ENCODE data around the gene AMZ2. TPM values are rescaled to one million over a fixed set of nuclear protein-coding genes. Genes with fewer than 3 reads are reported as not detected.
"Not testable (repeated sequence)": the region's sequence is repeated elsewhere in the genome, so short reads cannot be mapped to it uniquely, and the experiment has no call there.

AMZ2 gene, protein sequence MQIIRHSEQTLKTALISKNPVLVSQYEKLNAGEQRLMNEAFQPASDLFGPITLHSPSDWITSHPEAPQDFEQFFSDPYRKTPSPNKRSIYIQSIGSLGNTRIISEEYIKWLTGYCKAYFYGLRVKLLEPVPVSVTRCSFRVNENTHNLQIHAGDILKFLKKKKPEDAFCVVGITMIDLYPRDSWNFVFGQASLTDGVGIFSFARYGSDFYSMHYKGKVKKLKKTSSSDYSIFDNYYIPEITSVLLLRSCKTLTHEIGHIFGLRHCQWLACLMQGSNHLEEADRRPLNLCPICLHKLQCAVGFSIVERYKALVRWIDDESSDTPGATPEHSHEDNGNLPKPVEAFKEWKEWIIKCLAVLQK
- total RNA-seq = 100 to 1,000 TPM; 119 to 150 TPM

DNA sequence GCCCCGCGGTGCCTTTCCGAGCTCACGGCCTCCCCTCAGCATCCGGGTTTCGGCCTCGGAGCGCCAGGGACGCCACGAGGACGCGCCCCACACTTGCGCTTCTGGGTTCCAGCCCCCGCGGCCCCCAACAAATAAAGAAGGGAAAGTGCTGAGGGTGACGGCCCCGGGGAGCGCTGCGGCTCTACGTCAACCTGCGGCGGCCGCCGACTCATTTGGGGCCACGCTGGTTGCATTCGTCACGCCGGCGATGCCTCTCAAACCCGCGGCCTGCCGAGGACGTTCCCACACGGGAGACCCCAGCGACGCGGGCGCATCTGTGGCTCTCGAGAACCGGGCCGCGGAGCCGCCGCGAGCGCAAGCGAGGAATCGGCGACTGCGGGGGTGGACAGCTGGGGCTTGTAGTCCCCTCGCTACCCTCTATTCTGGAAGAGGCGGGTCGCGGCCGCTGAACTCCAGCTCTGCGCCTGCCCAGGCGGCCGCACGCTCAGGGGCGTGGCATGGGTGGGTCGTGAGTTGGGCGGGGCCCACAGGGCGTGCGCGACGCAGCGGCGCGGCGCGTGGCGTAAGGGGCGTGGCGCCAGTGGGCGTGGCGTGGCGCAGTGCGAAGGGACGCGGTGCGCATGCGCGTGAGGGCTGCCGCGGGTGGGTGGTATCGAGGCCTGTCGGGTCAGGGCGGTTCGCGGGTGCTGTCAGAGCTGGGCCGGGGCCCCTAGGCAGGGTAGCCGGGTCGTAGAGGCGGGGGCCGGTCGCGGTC, at the start of gene AMZ2:
Gene AMZ2 (plus strand): TSS at position 599 of the 754 bp plus-strand sequence. CDS start 2,145 bp downstream, outside the sequence.
- DNase-seq = peak; percentile 98
- Mint-ChIP-seq H3K36me3 (ENCODE audit: low read depth) (peaks cover 34% of the 10 kb centered on the region), H3K4me3 (peak within 1 kb of the TSS; percentile 88), H3K4me1 (peaks cover 37% of the 10 kb centered on the region), H3K27ac (peak within 1 kb of the TSS; percentile 99), H3K27me3 (no peaks in the 10 kb centered on the region), H3K9me3 (ENCODE audit: low read depth) (no peaks in the 10 kb centered on the region)
- POLR2A ChIA-PET = interaction anchor here (0.6 to 2.5 kb wide), 14 partner anchors 10 to 221 kb away, joined by 3 to 9 read pairs (median 4); partner anchors contain the start of genes ARSG, KPNA2, SLC16A6 and WIPI1
- peak; percentile 84 for ATAC-seq
- intact Hi-C loops (cut with DNase I, micrococcal nuclease) = loop anchor here (1.0 to 5.0 kb wide), 13 partner anchors 8 to 422 kb away; partner anchors contain the start of genes KPNA2 (in 2 of the 2), ARSG (in 1 of the 2), BPTF (in 1 of the 2) and PRKAR1A (in 1 of the 2)
- CTCF ChIA-PET = interaction anchor here (0.6 to 2.9 kb wide), 15 partner anchors 9 to 764 kb away, joined by 3 to 12 read pairs (median 4); no protein-coding TSS in a partner anchor

DNA sequence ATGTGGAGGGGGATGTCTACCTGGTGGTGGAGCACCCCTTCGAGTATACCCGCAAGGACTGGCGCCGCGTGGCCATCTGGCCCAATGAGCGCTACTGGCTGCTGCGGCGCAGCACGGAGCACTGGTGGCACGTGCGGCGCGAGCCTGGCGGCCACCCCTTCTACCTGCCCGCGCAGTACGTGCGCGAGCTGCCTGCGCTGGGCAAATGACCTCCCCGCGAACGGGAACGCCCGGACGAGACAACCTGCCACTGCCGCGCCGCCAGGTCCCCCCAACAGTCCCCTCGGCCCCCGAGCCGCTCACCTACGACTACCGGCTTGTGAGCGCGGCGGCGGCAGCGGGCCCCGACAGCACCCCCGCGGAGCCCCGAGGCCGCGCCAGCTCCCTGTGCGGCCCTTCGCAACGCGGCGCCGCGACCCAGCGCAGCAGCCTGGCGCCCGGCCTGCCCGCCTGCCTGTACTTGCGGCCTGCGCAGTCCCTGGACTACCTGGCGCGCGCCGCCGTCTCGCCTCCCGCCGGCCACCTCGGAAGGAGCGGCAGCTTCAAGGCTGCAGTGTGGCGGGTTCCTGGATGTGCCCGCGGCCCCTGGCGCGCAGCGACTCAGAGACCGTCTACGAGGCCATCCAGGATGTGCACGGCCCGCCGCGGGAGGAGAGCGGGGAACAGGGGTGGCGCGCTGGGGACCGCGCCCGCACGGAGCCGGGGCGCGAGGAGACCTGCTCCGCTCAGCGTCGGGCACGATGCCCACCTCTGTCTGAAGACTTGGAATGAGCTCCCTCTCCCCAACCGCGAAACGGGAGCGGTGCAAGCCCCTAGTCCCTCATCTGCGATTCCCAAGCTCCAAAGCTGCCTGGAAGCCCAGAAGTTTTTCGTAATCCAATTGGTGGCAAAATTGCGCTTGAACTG, 48.7 kb upstream of the AMZ2 start:
- Mint-ChIP-seq H3K36me3 (ENCODE audit: low read depth) (no peaks in the 10 kb centered on the region), H3K27me3 (peaks cover 33% of the 10 kb centered on the region), H3K27ac (no peak overlapping the region), H3K9me3 (ENCODE audit: low read depth) (no peaks in the 10 kb centered on the region), H3K4me1 (peaks cover 25% of the 10 kb centered on the region), H3K4me3 (peak overlapping the region; percentile 73)
- intact Hi-C loops (cut with DNase I, micrococcal nuclease) = loop anchor here (2.0 kb wide), 2 partner anchors 14 to 16 kb away; no protein-coding TSS in a partner anchor
- ATAC-seq (peak; percentile 33), DNase-seq (peak; percentile 64)
- ChIA-PET CTCF (interaction anchor here (0.7 to 3.4 kb wide), 10 partner anchors 9 to 263 kb away, joined by 3 to 67 read pairs (median 10); no protein-coding TSS in a partner anchor), POLR2A (interaction anchor here (1.4 to 1.5 kb wide), 2 partner anchors 18 kb away, joined by 3 to 7 read pairs; no protein-coding TSS in a partner anchor)

DNA sequence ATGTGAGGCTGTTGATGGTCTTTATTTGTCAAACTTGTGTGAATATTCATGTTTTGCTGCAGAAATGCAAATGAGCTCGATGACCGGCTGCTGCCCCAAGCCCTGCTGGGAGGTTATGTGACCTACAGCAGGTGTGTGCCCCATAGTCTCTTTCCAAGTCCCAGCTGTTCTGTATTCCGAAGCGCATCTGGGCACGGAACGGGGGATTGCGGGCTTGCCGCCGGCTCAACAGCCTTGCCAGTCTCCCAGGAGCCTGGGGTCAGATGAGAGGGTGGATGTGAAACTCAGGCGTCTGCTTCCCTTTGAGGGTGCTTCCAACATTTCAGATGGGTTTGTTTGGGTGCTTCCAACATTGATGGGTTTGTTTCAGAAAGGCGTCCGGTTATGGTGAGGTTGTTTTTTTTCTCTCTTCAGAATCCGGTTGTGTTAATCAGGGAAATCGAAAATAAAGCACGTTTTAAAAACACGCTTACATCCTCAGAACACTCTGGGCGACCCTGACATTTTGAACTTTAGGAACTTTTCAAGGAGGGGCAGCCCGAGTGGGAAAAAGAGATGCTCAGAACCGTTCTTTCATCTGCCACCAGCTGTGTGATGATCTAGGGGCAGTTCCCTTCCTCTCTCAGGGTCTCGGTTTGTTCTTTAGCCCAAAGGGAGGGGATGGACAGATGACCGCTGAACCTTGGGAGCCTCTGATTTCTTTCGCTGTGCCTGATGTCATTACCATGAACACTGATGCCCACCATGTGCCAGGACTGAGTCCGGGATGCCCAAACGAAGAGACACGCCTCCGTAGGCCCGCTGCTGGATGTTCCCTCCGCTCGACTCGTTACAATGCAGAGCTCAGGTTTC, 47.8 kb upstream of the AMZ2 start:
- peaks cover 33% of the 10 kb centered on the region for H3K27me3 Mint-ChIP-seq
- H3K27ac Mint-ChIP-seq = peak overlapping the region; percentile 44
- DNase-seq = peak; percentile 19
- no peak for ATAC-seq
- H3K36me3 Mint-ChIP-seq (ENCODE audit: low read depth) = no peaks in the 10 kb centered on the region
- H3K4me3 Mint-ChIP-seq = peak overlapping the region; percentile 73
- intact Hi-C loops (cut with DNase I, micrococcal nuclease) = loop anchor here (1.0 to 10.0 kb wide), 7 partner anchors 15 to 375 kb away; partner anchors contain the start of gene BPTF (in 1 of the 2)
- H3K4me1 Mint-ChIP-seq = peaks cover 27% of the 10 kb centered on the region
- CTCF ChIA-PET = interaction anchor here (0.7 to 3.4 kb wide), 17 partner anchors 10 to 264 kb away, joined by 3 to 67 read pairs (median 4); partner anchors contain the start of gene AMZ2
- POLR2A ChIA-PET = interaction anchor here (0.6 to 1.7 kb wide), 4 partner anchors 19 to 156 kb away, joined by 3 to 7 read pairs (median 4); partner anchors contain the start of gene AMZ2
- H3K9me3 Mint-ChIP-seq (ENCODE audit: low read depth) = no peaks in the 10 kb centered on the region

DNA sequence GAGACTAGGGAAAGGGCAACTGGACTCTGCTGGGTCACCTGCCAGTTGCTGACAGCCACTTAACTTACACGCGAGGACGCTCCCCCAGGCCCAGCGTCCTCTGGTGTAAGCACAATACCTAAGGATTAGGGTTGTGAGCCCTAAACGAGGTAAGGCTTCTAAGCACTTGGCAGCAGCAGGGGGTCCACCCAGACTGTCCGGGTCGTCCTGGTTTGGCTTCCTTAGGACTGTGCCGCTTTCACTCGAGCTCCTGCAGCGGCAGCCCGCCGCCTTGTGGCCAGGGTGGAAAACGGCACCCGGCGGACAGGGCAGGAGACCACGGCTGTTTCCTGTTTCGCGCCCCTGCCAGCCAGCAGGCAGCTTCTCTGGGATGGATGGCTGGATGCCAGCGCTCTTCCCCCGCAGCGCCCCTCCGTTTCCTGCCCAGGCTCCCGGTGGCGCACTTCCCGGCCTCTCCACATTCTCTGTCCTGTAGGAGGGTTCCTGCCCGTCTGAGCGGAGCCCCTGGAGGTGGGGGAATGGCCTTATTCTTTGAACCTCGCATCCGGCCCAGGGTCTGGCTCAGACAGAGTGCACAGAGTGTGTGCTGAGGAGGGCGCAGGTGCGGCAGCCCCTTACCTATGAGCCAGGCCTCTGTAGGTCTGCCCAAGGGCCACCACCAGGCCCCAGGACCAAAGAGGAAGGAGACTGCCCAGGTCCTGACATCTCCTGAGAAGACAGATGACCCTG, 47.0 kb upstream of the AMZ2 start:
- peak; percentile 88 for DNase-seq
- ChIA-PET CTCF (interaction anchor here (0.6 to 3.4 kb wide), 18 partner anchors 9 to 265 kb away, joined by 3 to 67 read pairs (median 6); partner anchors contain the start of gene AMZ2), POLR2A (interaction anchor here (0.6 to 1.7 kb wide), 4 partner anchors 20 to 157 kb away, joined by 3 to 7 read pairs (median 4); partner anchors contain the start of gene AMZ2)
- Mint-ChIP-seq H3K36me3 (ENCODE audit: low read depth) (no peaks in the 10 kb centered on the region), H3K27ac (no peak overlapping the region), H3K27me3 (peaks cover 26% of the 10 kb centered on the region), H3K4me3 (peak overlapping the region; percentile 73), H3K9me3 (ENCODE audit: low read depth) (no peaks in the 10 kb centered on the region), H3K4me1 (peaks cover 27% of the 10 kb centered on the region)
- intact Hi-C loops (cut with DNase I, micrococcal nuclease) = loop anchor here (1.0 to 10.0 kb wide), 5 partner anchors 29 to 376 kb away; partner anchors contain the start of gene BPTF (in 1 of the 2)
- ATAC-seq = peak; percentile 47

DNA sequence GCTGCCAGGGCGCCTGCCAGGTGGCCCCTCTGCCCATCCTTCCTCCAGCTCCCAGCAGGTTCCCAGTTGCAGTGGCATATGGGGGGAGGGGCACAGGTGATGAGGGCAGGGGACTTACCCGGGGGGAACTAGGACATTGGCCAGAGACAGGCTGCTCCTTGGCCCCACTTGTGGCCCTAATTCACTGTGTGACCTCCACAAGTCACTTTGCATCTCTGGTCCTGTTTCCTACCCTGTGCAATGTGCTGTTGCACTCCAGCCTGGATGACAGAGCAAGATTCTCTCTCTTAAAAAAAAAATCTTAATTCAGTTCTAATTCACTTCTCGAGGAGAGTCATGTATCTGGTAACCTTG, 46.4 kb upstream of the AMZ2 start:
- not testable (repeated sequence) for H3K36me3 Mint-ChIP-seq (ENCODE audit: low read depth); ATAC-seq; H3K9me3 Mint-ChIP-seq (ENCODE audit: low read depth); H3K4me3 Mint-ChIP-seq; DNase-seq; H3K27ac Mint-ChIP-seq
- Mint-ChIP-seq H3K27me3 (peaks cover 26% of the 10 kb centered on the region), H3K4me1 (peaks cover 30% of the 10 kb centered on the region)
- ChIA-PET POLR2A (interaction anchor here (1.7 kb wide), 1 partner anchor 47 kb away, joined by 4 read pairs; the partner anchor contains the start of gene AMZ2), CTCF (interaction anchor here (0.6 to 3.4 kb wide), 14 partner anchors 9 to 264 kb away, joined by 3 to 67 read pairs (median 7); no protein-coding TSS in a partner anchor)
- intact Hi-C loops (cut with DNase I, micrococcal nuclease) = loop anchor here (2.0 to 10.0 kb wide), 3 partner anchors 99 to 377 kb away; partner anchors contain the start of gene BPTF (in 1 of the 2)

DNA sequence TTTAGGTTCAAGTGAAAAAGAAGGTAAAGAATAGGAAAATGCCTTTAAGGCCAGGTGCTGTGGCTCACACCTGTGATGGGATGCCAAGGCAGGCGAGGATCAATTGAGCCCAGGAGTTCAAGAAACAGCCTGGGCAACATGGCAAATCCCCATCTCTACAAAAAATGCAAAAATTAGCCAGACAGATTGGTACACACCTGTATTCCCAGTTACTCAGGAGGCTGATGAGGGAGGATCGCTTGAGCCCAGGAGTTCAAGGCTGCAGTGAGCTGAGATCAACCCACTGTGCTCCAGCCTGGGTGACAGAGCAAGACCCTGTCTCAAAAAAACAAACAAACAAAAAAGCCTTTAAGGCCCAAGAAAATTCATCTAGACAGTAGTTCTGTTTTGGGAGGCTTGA, 45.5 kb upstream of the AMZ2 start:
- DNase-seq; H3K4me3 Mint-ChIP-seq; H3K36me3 Mint-ChIP-seq (ENCODE audit: low read depth); ATAC-seq; H3K27ac Mint-ChIP-seq; POLR2A ChIA-PET; H3K9me3 Mint-ChIP-seq (ENCODE audit: low read depth): not testable (repeated sequence)
- Mint-ChIP-seq H3K4me1 (peaks cover 38% of the 10 kb centered on the region), H3K27me3 (peaks cover 26% of the 10 kb centered on the region)
- intact Hi-C loops (cut with DNase I, micrococcal nuclease) = loop anchor here in 1 of 2 experiments (5.0 to 10.0 kb wide), 2 partner anchors 100 to 378 kb away; partner anchors contain the start of gene BPTF
- CTCF ChIA-PET = interaction anchor here (0.6 to 3.4 kb wide), 11 partner anchors 10 to 262 kb away, joined by 3 to 67 read pairs (median 6); no protein-coding TSS in a partner anchor

DNA sequence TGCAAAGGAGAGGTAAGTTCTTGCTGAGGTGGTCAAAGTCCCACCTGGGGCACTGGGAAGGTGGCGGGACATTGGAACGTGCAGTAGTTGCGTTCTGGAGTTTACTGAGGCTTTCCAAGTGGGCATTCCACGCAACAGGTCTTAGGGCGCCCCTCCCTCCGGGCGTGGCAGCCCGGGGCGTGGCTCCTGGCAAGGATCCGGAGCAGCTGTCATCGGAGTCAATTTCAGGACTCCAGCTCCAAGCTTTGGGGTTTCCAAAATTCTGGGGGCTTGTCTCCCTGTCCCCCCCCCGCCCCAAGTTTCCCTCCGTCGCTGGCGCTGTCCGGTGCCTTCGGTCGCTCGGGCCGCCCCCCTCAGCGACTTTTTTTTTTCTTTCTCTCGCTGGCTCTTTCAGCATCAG, 43.1 kb upstream of the AMZ2 start:
- H3K27ac Mint-ChIP-seq = no peak overlapping the region
- no peaks in the 10 kb centered on the region for H3K9me3 Mint-ChIP-seq (ENCODE audit: low read depth)
- DNase-seq (peak; percentile 46), ATAC-seq (no peak)
- peaks cover 9% of the 10 kb centered on the region for H3K36me3 Mint-ChIP-seq (ENCODE audit: low read depth)
- peaks cover 13% of the 10 kb centered on the region for H3K27me3 Mint-ChIP-seq
- H3K4me3 Mint-ChIP-seq = peak overlapping the region; percentile 93
- CTCF ChIA-PET = interaction anchor here (0.6 to 2.7 kb wide), 12 partner anchors 12 to 231 kb away, joined by 3 to 11 read pairs (median 3); no protein-coding TSS in a partner anchor
- POLR2A ChIA-PET = interaction anchor here (0.6 to 2.5 kb wide), 3 partner anchors 14 to 43 kb away, joined by 3 to 6 read pairs (median 3); partner anchors contain the start of gene AMZ2
- H3K4me1 Mint-ChIP-seq = peaks cover 32% of the 10 kb centered on the region
- intact Hi-C loops (cut with DNase I, micrococcal nuclease) = loop anchor here (1.0 to 10.0 kb wide), 10 partner anchors 32 to 380 kb away; partner anchors contain the start of genes ARSG (in 1 of the 2), BPTF (in 1 of the 2), KPNA2 (in 1 of the 2) and PRKAR1A (in 1 of the 2)

DNA sequence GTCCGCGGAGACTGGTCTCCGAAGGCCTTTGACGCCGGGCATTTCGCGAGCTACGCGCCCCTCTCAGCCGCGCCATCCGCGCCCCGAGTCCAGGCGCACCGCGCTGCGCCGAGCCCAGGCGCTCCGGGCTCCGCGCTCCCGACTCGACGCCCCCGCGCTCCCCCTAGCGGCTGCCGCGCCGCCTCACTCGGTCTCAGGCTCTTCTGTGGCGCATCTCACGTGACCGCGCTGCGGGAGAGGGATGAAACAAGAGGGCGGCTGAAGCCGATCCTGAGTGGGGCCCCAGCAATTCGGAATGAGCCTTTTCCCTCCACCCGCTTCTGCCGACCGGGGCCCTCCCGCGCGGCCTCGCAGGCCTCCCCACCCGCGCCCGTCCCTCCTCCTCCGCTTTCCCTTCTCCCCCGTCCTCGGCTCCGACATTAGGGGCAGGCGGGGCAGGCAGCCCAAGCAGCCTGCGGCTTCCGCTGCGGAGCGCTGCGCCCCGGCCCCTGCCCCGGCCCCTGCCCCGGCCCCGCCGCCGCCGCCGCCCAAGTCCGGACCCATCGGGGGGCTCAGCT, 42.5 kb upstream of the AMZ2 start:
- Mint-ChIP-seq H3K9me3 (ENCODE audit: low read depth) (no peaks in the 10 kb centered on the region), H3K27me3 (peaks cover 7% of the 10 kb centered on the region), H3K4me1 (peaks cover 27% of the 10 kb centered on the region), H3K4me3 (peak overlapping the region; percentile 93), H3K27ac (peak overlapping the region; percentile 78), H3K36me3 (ENCODE audit: low read depth) (peaks cover 12% of the 10 kb centered on the region)
- DNase-seq (peak; percentile 96), ATAC-seq (peak; percentile 87)
- CTCF ChIA-PET = interaction anchor here (0.7 to 2.7 kb wide), 10 partner anchors 23 to 262 kb away, joined by 3 to 11 read pairs (median 4); no protein-coding TSS in a partner anchor
- intact Hi-C loops (cut with DNase I, micrococcal nuclease) = loop anchor here (1.0 to 10.0 kb wide), 9 partner anchors 33 to 381 kb away; partner anchors contain the start of genes ARSG (in 1 of the 2), BPTF (in 1 of the 2), KPNA2 (in 1 of the 2) and PRKAR1A (in 1 of the 2)
- POLR2A ChIA-PET = interaction anchor here (0.6 to 2.5 kb wide), 3 partner anchors 15 to 42 kb away, joined by 3 to 6 read pairs (median 3); partner anchors contain the start of gene AMZ2

Data from activated CD4-positive, alpha-beta T cell treated with anti-CD3 and anti-CD28 coated beads for 36 hours (primary cell).